ENCODE measurements around the gene ANO10.

The ANO10 gene

GRCh38 chr3:43320288-43320687, 301.5 kb downstream of the ANO10 start:
- no peaks in the 10 kb centered on the region for H3K36me3 ChIP-seq (ENCODE audit: control insufficient read depth, insufficient read depth, low read length)
- 0 out of 2 replicates have a peak, but pooled peaks cover 4% of the 10 kb centered on the region for H3K4me1 ChIP-seq (ENCODE audit: control insufficient read depth, insufficient read depth, low read length)
- H3K27me3 ChIP-seq (ENCODE audit: control insufficient read depth, insufficient read depth, low read length): no peaks in the 10 kb centered on the region; the same call in 1 of the 2 replicates
- WGBS (ENCODE audit: insufficient coverage, insufficient read length): no CpG with 5 or more reads among the region's 5 CpGs
- no peak for DNase-seq (ENCODE audit: low read depth, low spot score)
- no peak overlapping the region for H3K4me3 ChIP-seq (ENCODE audit: low read length)
- H3K27ac ChIP-seq (ENCODE audit: low read length): no peak overlapping the region
- H3K9me3 ChIP-seq (ENCODE audit: control insufficient read depth, insufficient read depth, low read length): no peaks in the 10 kb centered on the region

- H3K27me3 ChIP-seq (ENCODE audit: control insufficient read depth, insufficient read depth, low read length): no peaks in the 10 kb centered on the region; the same call in 1 of the 2 replicates
- 0 out of 2 replicates have a peak, but pooled peaks cover 4% of the 10 kb centered on the region for H3K4me1 ChIP-seq (ENCODE audit: control insufficient read depth, insufficient read depth, low read length)
- WGBS (ENCODE audit: insufficient coverage, insufficient read length): no CpG with 5 or more reads among the region's 3 CpGs
- no peaks in the 10 kb centered on the region for H3K36me3 ChIP-seq (ENCODE audit: control insufficient read depth, insufficient read depth, low read length)
- DNase-seq (ENCODE audit: low read depth, low spot score): no peak
- no peaks in the 10 kb centered on the region for H3K9me3 ChIP-seq (ENCODE audit: control insufficient read depth, insufficient read depth, low read length)
- no peak overlapping the region for H3K27ac ChIP-seq (ENCODE audit: low read length)
- no peak overlapping the region for H3K4me3 ChIP-seq (ENCODE audit: low read length)
Measured at GRCh38 chr3:43319794-43320193, 302.0 kb downstream of the ANO10 start.

- 0 out of 2 replicates have a peak, but pooled peaks cover 4% of the 10 kb centered on the region for H3K4me1 ChIP-seq (ENCODE audit: control insufficient read depth, insufficient read depth, low read length)
- no CpG with 5 or more reads among the region's 6 CpGs for WGBS (ENCODE audit: insufficient coverage, insufficient read length)
- H3K9me3 ChIP-seq (ENCODE audit: control insufficient read depth, insufficient read depth, low read length): no peaks in the 10 kb centered on the region
- H3K27me3 ChIP-seq (ENCODE audit: control insufficient read depth, insufficient read depth, low read length): no peaks in the 10 kb centered on the region; the same call in 1 of the 2 replicates
- DNase-seq (ENCODE audit: low read depth, low spot score): no peak
- H3K4me3 ChIP-seq (ENCODE audit: low read length): no peak overlapping the region
- H3K36me3 ChIP-seq (ENCODE audit: control insufficient read depth, insufficient read depth, low read length): no peaks in the 10 kb centered on the region
- H3K27ac ChIP-seq (ENCODE audit: low read length): no peak overlapping the region
Measured at GRCh38 chr3:43319376-43319775, 302.4 kb downstream of the ANO10 start.

DNA sequence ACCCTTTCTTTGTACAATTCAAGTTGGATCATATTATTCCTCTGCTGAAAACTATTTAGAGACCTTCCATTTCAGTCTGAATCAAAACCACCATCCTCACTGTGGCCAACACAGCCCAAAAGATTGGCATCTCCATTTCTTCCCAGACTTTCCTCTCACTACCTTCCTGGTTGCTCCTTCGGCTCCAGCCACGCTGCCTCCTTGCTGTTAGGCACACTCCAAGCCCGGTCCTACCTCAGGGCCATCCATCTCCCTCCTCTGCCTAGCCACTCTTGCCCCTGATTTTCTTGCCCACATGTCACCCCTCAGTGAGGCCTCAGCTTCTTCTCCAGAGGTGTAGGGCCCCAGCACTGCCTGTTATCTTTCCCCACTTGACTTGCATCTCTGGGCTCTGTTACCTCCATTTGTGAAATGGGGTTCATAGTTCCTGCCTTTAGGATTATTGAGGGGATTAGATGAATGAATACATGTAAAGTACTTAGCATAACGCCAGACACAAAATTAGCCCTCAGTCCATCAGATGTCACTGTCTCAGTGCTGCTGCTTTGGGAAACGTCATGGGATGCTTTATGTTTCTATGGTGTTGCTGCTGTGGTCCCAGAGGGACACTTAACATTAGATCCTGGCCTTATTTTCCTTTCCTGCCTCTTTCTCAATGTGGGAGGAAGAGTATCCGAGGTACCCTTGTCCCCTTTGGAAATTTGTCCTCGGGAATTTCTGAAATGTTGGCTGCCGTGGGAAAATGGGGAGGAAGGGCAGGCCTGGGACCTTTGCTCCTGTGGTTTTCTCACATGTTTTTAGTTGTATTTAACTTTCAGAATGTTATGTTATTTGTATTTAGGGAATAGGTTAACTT, 304.1 kb downstream of the ANO10 start:
- H3K27me3 ChIP-seq (ENCODE audit: control insufficient read depth, insufficient read depth, low read length): no peaks in the 10 kb centered on the region; the same call in 1 of the 2 replicates
- H3K27ac ChIP-seq (ENCODE audit: low read length): no peak overlapping the region
- no CpG with 5 or more reads among the region's 8 CpGs for WGBS (ENCODE audit: insufficient coverage, insufficient read length)
- no peaks in the 10 kb centered on the region for H3K36me3 ChIP-seq (ENCODE audit: control insufficient read depth, insufficient read depth, low read length)
- 0 out of 2 replicates have a peak, but pooled peaks cover 4% of the 10 kb centered on the region for H3K4me1 ChIP-seq (ENCODE audit: control insufficient read depth, insufficient read depth, low read length)
- H3K4me3 ChIP-seq (ENCODE audit: low read length): no peak overlapping the region
- DNase-seq (ENCODE audit: low read depth, low spot score): no peak
- H3K9me3 ChIP-seq (ENCODE audit: control insufficient read depth, insufficient read depth, low read length): no peaks in the 10 kb centered on the region

DNA sequence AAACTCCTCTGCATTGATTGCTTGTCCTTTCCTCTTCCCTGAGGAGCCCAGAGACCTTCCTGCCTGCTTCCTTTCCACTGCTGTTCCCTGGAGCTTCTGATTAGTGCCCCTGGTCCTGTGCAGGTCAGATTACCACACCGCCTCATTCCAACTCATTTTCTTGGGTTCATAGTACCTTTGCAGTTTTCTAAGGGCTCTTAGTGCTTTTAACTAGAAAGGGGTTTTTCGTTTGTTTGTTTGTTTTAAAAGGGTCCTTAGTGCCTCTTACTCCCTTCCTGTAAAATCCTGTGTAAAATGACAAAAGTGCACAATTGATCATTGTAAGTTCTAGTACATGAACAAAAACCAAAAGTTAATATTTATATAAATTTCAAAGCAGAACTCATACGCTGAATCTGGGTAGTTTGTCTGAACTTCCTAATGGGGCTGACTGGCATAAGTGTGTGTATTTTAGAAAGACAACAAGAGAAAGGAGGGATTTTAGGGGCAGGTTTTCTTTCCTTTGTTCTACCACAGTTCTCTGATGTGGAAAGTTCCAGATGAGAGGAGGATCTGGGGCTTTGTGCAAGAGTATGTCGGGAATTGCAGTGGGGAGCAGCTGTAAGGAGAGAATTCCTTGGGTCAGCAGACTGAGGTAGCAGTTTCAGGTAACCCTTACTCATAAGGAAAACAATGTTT, 304.9 kb downstream of the ANO10 start:
- DNase-seq (ENCODE audit: low read depth, low spot score): no peak
- no peaks in the 10 kb centered on the region for H3K9me3 ChIP-seq (ENCODE audit: control insufficient read depth, insufficient read depth, low read length)
- H3K4me3 ChIP-seq (ENCODE audit: low read length): no peak overlapping the region
- H3K27me3 ChIP-seq (ENCODE audit: control insufficient read depth, insufficient read depth, low read length): no peaks in the 10 kb centered on the region; the same call in 1 of the 2 replicates
- 0 out of 2 replicates have a peak, but pooled peaks cover 4% of the 10 kb centered on the region for H3K4me1 ChIP-seq (ENCODE audit: control insufficient read depth, insufficient read depth, low read length)
- H3K27ac ChIP-seq (ENCODE audit: low read length): no peak overlapping the region
- WGBS (ENCODE audit: insufficient coverage, insufficient read length): no CpG with 5 or more reads among the region's 4 CpGs
- no peaks in the 10 kb centered on the region for H3K36me3 ChIP-seq (ENCODE audit: control insufficient read depth, insufficient read depth, low read length)
